ENCODE measurements around the gene OR51D1. TPM values are rescaled to one million over a fixed set of nuclear protein-coding genes. Genes with fewer than 3 reads are reported as not detected.
A peak's percentile ranks its signal among the peaks of the same experiment; 100 is the strongest.

OR51D1 gene
- total and polyA plus RNA-seq, 9 of the 15 experiments (the other 6 are each of a cell fraction or from before 2014, with no cell fraction given) = not detected

- TF ChIP-seq, protein P1, sequence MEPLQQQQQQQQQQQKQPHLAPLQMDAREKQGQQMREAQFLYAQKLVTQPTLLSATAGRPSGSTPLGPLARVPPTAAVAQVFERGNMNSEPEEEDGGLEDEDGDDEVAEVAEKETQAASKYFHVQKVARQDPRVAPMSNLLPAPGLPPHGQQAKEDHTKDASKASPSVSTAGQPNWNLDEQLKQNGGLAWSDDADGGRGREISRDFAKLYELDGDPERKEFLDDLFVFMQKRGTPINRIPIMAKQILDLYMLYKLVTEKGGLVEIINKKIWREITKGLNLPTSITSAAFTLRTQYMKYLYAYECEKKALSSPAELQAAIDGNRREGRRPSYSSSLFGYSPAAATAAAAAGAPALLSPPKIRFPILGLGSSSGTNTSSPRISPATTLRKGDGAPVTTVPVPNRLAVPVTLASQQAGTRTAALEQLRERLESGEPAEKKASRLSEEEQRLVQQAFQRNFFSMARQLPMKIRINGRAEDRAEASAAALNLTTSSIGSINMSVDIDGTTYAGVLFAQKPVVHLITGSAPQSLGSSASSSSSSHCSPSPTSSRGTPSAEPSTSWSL (CRISPR knock-in tag; IDR thresholded peaks at IDR 0.05; ENCODE audit: borderline replicate concordance) = no peak
- TF ChIP-seq, protein P2, sequence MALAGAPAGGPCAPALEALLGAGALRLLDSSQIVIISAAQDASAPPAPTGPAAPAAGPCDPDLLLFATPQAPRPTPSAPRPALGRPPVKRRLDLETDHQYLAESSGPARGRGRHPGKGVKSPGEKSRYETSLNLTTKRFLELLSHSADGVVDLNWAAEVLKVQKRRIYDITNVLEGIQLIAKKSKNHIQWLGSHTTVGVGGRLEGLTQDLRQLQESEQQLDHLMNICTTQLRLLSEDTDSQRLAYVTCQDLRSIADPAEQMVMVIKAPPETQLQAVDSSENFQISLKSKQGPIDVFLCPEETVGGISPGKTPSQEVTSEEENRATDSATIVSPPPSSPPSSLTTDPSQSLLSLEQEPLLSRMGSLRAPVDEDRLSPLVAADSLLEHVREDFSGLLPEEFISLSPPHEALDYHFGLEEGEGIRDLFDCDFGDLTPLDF (CRISPR knock-in tag; IDR thresholded peaks at IDR 0.05) = no peak
- TF ChIP-seq SRSF7 (optimal IDR thresholded peaks at IDR 0.05; ENCODE audit: low read depth, low read length) (no peak), ZNF224 (CRISPR knock-in tag; IDR thresholded peaks at IDR 0.05) (no peak), ZBTB7A (IDR thresholded peaks at IDR 0.05; ENCODE audit: borderline replicate concordance, control insufficient read depth, low read depth, low read length) (peak; percentile 52; the same call in 1 of the 2 replicates), ZNF384 (IDR thresholded peaks at IDR 0.05; ENCODE audit: low read depth, low read length) (peak; percentile 7; the same call in 1 of the 2 replicates), ZNF586 (CRISPR knock-in tag; conservative IDR thresholded peaks at IDR 0.05) (no peak), BRD4 (IDR thresholded peaks at IDR 0.05) (no peak), MAX (CRISPR knock-in tag; IDR thresholded peaks at IDR 0.05) (no peak), RBM39 (optimal IDR thresholded peaks at IDR 0.05; ENCODE audit: low read depth, low read length) (no peak), TFAP4 (CRISPR knock-in tag; IDR thresholded peaks at IDR 0.05; ENCODE audit: borderline replicate concordance) (peak; percentile 59), MAFG (tag; conservative IDR thresholded peaks at IDR 0.05) (no peak), YY1 (IDR thresholded peaks at IDR 0.05; ENCODE audit: borderline replicate concordance in 1 of 3, control insufficient read depth in 1 of 3, extremely low read depth in 1 of 3, insufficient read depth in 3 of 3, insufficient read length in 1 of 3, insufficient replicate concordance in 2 of 3, low read depth in 1 of 3, low read length in 2 of 3) (no peak), ZNF324 (CRISPR knock-in tag; IDR thresholded peaks at IDR 0.05) (no peak), RNF2 (IDR thresholded peaks at IDR 0.05) (no peak), CBX1 (IDR thresholded peaks at IDR 0.05; ENCODE audit: low read depth) (peak; percentile 47; the same call in 1 of the 2 replicates)
- TF ChIP-seq, protein P3, sequence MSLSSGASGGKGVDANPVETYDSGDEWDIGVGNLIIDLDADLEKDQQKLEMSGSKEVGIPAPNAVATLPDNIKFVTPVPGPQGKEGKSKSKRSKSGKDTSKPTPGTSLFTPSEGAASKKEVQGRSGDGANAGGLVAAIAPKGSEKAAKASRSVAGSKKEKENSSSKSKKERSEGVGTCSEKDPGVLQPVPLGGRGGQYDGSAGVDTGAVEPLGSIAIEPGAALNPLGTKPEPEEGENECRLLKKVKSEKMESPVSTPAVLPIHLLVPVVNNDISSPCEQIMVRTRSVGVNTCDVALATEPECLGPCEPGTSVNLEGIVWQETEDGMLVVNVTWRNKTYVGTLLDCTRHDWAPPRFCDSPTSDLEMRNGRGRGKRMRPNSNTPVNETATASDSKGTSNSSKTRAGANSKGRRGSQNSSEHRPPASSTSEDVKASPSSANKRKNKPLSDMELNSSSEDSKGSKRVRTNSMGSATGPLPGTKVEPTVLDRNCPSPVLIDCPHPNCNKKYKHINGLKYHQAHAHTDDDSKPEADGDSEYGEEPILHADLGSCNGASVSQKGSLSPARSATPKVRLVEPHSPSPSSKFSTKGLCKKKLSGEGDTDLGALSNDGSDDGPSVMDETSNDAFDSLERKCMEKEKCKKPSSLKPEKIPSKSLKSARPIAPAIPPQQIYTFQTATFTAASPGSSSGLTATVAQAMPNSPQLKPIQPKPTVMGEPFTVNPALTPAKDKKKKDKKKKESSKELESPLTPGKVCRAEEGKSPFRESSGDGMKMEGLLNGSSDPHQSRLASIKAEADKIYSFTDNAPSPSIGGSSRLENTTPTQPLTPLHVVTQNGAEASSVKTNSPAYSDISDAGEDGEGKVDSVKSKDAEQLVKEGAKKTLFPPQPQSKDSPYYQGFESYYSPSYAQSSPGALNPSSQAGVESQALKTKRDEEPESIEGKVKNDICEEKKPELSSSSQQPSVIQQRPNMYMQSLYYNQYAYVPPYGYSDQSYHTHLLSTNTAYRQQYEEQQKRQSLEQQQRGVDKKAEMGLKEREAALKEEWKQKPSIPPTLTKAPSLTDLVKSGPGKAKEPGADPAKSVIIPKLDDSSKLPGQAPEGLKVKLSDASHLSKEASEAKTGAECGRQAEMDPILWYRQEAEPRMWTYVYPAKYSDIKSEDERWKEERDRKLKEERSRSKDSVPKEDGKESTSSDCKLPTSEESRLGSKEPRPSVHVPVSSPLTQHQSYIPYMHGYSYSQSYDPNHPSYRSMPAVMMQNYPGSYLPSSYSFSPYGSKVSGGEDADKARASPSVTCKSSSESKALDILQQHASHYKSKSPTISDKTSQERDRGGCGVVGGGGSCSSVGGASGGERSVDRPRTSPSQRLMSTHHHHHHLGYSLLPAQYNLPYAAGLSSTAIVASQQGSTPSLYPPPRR (CRISPR knock-in tag; IDR thresholded peaks at IDR 0.05; ENCODE audit: borderline replicate concordance) = no peak
Measured at GRCh38 chr11:4607781-4608666, 29.3 kb upstream of the OR51D1 start, which contains the start of gene TRIM68 (continued).

All from K562 (cell line).